M059J (cell line): ENCODE measurements around the gene SUPT3H. TPM values are rescaled to one million over a fixed set of nuclear protein-coding genes. Genes with fewer than 3 reads are reported as not detected.

Experiments
- DNase-seq: peaks from one replicate; pipeline ENCODE4 v3.0.0-alpha.2; 2012; ENCODE audit warnings: low read depth
- total RNA-seq: library from RNA; depleted of rRNA; stranded (reverse); fragments of >200 nt; shearing (Covaris generic); gene quantifications from 2 replicates; pipeline ENCODE4 v1.2.3, GENCODE V29; 2014

The SUPT3H gene
- total RNA-seq, 1 experiment from 2014 or later, result 4.5 TPM

DNA sequence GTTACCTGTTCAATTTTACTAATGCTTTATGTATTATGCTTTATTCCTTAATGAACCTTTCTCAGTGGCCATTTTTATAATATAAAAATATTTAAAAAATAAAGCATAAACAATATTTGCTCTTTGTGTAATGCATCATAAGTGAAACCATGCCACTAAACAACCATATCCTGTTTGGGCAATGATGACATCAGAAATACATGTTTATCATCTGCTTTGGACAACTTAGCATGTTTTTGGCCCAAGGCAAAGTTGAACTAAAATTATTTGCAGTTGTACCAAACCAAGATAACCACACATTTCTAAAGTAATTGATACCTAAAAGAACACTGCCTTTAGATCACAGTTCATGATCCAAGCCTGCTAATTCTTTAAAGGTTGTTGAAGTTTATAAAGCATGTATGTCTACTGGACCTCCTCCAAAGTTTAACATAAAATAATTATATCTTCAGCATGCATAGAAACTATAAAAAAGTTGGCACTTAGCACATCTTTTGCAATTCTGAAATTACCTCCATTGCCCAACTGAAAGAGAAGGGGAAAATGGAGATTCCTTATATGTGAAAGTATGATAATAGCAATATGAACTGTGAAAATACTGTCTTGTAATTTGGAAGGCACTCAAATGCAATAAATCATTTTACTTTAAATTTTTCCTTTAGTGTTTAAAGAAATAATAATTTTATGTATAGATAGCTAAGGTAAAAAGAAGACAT is 375.2 kb downstream of the SUPT3H start:
- peak; percentile 22 for DNase-seq

DNA sequence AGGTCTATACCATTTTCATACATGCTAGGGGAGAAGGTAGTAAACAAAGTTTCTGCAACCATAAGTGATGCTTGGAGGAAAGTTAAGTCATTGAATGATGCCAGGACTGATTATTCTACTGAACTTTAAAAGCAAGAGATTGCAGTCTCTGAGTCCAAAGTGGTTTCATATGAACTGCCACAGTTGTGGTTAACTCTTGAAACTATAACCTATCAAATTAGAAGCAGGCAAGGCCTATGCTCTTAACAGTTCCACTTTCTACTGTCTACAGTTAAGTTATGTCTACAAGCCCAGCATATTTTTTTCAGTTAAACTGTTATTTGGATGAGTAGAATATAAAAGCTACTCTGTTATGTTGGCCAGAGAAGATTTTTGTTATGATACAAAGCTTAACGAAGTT is 376.1 kb downstream of the SUPT3H start:
- no peak for DNase-seq

DNA sequence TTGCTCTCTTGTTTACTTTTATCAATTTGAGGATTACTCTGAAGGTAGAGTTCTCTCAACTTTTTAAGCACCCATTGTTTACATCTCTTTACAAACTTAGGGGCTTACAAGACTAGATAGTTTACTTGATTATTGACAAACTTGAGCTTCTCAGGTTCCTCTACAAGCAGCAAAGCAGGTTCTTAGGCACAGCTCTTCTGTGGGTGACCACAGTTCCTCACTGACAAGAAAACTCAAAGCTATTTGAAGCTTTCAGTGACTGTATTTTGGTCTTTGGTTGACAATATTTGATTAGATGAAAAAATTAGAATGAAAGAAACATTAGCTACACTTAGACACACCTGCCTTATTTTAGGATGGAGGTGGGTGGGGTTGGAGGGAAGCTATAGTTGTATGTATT is 376.9 kb downstream of the SUPT3H start:
- DNase-seq, result no peak

DNA sequence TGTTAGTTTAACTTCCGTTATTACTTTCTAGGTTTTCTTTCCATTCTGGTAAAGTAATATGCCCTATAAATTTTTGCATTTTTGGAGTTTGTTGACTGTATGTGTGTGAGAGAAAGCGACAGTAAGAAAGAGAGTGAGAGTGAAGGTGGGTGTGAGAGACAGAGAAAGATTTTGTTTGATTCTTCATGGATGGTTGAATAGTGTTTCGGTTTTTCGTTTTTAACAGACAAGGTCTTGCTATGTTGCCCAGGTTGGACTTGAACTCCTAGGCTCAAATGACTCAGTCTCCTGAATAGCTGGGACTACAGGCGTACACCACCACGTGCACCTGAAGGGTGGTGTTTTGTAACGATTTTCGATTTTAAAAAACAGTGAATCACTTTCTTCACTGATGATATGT is 378.7 kb downstream of the SUPT3H start:
- no peak for DNase-seq

DNA sequence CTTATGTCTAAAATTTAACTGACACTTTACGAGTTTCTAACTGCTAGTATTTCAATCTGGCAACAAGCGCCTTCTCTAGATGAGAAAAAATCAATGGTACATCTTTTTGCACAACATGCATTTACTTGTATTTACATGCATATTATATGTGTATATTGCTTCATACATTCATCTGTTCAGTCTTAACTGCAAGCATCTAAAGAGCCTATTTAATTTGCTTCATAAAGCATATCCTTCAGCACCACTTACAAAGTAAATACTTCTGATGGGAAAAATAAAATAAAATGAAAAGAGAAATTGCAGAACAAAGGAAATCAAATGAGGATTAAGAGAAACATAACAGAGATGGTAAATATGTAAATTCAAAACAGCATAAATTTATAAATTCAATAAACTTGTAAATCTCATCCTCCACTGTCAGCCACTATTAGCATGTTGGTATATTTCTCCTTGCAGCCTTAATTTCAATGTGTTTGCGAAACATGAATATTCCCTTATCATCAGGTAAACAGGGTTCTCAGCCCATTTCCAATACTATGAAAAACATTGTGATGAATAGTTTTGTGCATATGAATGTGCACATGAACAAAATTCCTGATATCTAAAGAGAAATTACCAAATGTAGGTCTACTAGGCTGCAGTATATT is 382.1 kb downstream of the SUPT3H start:
- no peak for DNase-seq

DNA sequence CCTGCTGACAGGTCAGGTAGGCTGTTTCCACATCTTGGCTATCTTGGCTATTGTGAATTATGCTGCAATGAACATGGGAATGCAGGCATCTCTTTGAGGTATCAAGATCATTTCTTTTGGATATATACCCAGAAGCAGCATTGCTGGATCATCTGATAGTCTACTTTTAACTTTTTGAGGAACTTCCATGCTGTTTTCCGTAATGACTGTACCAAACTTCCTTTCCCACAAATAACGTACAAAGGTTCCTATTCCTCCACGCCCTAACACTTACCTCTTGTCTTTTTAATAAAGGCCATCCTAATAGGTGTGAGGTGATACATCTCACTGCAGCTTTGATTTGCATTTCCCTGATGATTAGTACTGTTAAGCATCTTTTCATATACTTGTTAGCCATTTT is 388.3 kb downstream of the SUPT3H start:
- DNase-seq, result no peak

DNA sequence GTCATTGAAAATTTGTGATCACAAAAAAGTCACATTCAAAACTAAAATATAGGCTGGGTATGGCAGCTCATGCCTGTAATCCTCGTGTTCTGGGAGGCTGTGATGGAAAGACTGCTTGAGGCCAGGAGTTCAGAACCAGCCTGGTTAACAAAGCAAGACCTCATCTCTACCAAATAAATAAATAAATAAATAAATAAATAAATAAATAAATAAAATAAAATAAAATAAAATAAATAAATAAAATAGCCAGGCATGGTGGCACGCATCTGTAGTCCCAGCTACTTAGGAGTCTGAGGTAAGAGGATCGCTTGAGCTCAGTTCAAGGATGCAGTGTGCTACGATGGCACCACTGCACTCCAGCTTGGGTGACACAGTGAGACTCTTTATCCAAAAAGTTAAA is 392.7 kb downstream of the SUPT3H start:
- DNase-seq, result no peak

DNA sequence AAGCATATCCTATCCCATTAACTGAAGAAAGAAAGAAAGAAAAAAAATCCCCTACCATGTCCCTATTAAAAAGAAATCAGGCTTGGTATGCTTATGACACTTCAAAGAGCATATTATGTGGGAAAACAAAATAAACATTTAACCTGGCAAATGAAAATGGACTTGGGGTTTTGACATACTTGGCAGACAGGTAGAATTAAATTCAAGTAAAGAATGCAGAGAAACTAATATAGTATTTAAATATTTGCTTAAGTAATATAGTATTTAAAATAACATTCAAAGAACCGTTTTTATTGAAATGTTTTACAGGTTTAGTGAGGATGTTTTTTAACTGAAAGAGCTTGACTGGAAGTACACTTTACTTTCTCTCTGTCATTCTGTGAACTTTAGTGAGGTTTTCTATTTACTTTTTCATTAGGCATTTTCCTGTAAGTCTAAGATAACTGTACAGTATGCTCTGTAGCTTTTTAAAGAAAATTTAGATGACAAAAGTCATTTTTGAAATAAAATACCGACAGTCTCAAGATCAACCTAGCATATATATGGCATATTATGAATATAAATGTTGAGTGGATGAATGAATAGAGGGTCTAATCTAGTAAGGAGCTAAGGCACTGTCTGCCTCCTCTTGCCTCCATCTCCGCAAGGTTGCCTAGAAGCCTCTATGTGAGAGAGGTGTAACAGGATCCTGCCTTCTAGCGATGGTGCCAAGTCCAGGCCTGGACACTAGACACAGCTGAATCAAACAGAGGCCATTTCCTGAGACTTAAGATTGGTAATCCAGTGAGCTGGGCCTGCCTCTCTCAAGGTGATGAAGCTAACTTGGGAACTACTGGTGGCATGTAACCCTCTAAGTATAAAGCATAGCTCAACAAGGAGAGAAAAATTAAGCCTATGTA is 394.0 kb downstream of the SUPT3H start:
- DNase-seq, result no peak

GRCh38 chr6:44980841-44981240 is 396.9 kb downstream of the SUPT3H start:
- DNase-seq, result no peak

DNA sequence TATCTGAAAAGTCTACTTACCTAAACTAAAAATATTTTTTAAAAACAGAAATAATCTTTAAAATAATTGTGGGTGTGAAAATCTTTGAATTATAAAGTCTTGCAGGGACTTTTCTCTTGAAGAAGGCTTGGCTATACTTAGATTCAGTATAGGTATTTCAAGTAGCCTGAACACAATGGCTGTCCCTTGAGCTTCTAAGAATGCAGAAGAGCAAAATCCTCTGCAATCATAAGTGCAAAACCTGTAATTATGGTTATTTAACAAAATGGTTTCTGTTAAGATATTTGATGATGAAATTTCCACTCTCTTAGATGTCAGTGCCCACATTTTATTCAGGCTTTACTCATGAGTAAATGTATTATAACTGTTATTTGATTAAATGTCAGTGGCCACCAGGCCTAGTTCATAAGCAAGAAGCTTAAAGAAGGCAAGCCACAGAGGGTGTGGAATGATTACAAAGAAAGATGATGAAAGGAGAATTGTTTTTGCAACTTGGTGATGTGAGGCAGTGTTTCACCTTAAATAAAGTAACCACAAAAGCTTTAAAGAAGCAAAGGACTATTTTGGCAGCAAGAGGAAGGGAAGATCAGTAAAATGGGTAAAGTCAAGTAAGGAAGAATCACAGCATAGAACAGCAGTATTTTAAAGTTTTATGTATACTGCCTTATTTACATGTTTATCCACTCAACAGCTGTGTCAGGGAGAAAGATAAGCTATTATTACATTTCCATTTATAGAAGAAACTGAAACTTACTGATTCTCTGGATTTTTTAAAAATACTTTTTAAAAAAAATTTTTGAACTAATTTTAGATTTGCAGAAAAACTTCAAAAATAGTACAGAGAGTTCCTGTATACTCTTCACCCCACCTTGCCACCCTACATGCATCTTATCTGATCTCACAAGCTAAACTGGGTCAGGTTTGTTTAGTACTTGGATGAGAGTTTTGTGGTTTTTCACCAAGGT is 400.8 kb downstream of the SUPT3H start:
- DNase-seq, result peak; percentile 17

DNA sequence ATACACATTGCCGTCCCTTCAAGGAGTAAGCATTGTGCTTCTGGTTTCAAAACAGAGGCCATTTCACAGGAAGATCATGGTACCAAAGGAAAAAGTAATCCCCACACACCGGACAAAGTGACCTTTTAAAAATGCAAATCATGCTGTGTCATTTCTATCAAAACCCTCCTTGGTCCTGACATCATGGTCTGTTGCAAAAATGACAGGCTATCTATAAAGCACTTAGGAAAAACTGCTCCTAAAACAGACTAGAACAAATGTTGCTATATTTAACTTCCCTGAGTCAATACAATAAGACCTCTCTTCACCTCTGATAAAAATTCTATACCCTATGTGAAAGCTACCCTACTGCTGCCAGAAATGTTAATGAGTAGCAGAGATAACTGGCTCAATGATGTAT is 403.2 kb downstream of the SUPT3H start:
- DNase-seq, result no peak

GRCh38 chr6:44972709-44973108 is 405.0 kb downstream of the SUPT3H start:
- no peak for DNase-seq

DNA sequence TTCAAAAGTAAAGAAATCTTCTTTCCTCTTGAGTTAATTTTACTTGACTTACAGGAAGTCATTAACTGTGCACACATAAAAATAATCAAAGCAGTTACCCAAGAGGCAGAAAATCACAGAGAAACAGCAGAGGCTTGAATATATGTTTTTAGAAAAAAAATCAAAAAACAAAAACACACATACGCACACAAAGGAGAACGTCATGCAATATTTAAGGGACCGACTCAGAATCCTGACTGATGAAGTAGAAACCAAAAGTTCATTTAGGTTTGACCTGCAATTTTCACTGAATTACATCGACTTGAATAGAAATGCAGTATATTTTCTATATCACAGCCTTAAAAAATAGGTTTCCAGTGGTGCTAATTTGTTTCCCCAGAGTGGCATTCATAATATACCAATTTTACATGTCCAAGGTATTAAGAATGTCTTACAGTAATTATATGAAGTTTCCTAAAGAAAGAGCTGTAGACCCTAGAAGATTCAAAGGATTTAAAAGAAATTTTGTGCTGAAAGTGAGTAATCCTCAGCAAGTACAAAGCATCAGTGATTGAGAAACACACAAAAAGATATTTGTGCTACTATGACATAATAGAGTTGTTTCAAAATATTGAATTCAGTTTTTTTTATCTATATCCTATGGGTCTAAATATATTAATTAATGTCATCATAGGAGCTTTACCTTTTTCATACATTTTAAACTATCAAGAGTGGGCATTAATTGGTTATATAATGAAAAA is 408.1 kb downstream of the SUPT3H start:
- DNase-seq, result no peak

GRCh38 chr6:44967481-44967880 is 410.3 kb downstream of the SUPT3H start:
- peak; percentile 48 for DNase-seq

DNA sequence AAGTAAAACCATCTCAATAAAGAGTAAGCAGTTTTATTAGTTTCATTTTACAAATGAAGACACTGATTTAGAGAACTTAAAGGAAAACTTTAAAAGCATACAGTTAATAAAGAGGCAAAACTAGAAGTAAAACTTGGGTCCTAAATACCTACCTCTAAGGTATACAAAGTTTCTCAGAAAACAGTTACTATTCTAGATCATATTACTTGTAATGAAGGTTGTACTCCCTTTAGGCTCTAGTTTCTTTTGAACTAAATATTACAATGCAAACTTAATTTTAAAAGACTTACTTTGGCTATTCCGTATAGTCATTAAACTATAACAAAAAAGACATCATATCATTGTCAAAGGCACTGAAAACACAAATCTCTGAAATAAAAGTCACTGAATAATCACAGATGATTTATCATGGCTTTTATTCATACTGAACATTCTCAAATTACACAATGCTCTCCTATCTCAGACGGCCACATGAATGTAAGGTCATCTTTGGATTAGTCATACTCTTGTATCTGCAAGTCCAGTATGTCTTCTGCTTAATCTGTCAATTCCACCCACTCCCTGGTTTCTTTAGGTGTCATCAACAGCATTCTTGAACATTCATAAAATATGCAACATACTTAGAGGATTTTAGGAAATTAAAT is 411.2 kb downstream of the SUPT3H start:
- DNase-seq, result peak; percentile 88

DNA sequence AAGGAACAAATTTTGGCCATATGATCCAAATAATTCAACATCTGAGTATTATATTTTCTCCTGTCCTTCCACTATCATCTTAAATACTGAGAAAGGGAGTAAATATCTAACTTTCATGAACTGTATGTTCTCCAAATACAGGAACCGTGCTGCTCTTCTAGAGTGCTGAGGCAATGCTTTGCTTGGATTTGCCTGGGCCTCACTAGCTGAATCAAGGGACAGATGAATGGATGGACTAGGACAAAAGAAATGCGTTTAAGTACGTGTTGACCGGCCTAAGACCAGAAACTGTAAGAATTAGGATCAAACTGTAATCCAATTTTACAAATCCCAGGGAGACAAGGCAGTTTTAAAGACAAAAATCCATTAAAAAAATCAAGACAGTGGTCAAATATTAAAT is 412.0 kb downstream of the SUPT3H start:
- no peak for DNase-seq

GRCh38 chr6:44960898-44961297 is 416.8 kb downstream of the SUPT3H start:
- DNase-seq, result peak; percentile 57

GRCh38 chr6:44959651-44960050 is 418.1 kb downstream of the SUPT3H start:
- no peak for DNase-seq

DNA sequence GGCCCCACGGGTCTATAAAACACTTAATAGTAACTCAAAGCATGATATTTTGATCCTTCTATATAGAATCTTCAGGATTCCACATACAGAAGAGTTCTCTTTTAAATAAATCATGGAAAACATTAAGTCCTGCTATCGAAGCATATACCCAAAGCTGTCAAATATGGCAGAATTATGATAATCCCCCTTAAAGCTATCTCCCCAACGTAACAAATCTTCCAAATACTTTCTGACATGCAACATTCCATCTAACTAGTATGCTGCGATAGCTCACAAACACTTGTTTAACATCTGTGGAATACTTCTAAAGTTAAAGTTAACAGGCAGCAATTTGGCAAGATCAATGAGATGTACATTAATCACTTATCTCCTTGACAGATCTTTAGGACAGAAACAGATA is 420.6 kb downstream of the SUPT3H start:
- DNase-seq, result no peak

- DNase-seq, result peak; percentile 70
These were observed 421.3 kb downstream of the SUPT3H start for GRCh38 chr6:44956396-44956795.
